Frontal cortex (tissue), 4 donors: Measurements from ENCODE around the gene PRKAR2B. TPM values are rescaled to one million over a fixed set of nuclear protein-coding genes. Genes with fewer than 3 reads are reported as not detected.

Experiments
- DNase-seq, 2 donors: peaks; one replicate each; pipeline ENCODE4 v3.0.0; 2012; ENCODE audit warnings: low spot score in 2 of 2
- FAIRE-seq: peaks from 2 replicates; lab custom pipeline; 2012; peaks lifted over from hg19 to GRCh38; lab: Jason Lieb, UNC
- total RNA-seq: library from RNA; depleted of rRNA; stranded (reverse); fragments of >200 nt; gene quantifications from one replicate; pipeline ENCODE4 v1.2.3, GENCODE V29; 2014
- donor health status: control.
- donor health status: control.
- donor health status: control.

Gene PRKAR2B
- total RNA-seq, 1 donor from 2014 or later, result 282 TPM

DNA sequence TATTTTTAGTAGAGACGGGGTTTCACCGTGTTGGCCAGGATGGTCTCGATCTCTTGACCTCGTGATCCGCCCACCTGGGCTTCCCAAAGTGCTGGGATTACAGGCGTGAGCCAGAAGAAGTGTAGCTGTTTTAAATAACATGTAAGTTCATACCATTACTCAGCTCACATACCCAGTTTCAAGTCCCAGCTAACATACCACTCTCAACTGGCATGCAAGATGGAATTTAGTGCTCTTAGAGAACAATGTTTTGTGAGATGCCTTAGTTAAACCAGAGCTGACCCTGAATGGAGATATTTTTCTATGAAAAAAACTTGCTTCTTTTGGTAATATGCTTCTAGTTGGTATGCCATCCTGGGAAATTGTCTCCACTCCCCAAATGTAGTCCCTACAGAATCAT is 161.6 kb downstream of the PRKAR2B start:
- FAIRE-seq (no peak), DNase-seq (no peak)

DNA sequence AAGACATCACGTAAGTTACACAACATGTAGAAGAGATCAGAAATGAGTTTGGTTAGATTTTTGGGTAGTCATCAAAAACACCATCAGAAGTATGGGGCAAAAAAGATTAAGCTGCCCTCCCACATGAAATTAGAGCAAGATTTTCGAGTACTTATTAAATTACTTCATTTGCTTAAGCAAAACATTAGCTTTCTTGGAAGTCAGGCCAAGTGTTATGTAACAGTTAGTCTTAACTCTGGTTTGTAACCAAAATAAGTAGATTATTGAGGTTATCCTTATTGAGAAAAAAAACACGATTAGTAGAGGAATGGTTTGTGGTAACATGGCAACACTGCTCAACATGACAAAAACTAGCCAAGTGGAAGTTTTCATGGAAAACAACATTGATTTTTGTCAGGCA is 162.2 kb downstream of the PRKAR2B start:
- FAIRE-seq (no peak), DNase-seq (no peak)

DNA sequence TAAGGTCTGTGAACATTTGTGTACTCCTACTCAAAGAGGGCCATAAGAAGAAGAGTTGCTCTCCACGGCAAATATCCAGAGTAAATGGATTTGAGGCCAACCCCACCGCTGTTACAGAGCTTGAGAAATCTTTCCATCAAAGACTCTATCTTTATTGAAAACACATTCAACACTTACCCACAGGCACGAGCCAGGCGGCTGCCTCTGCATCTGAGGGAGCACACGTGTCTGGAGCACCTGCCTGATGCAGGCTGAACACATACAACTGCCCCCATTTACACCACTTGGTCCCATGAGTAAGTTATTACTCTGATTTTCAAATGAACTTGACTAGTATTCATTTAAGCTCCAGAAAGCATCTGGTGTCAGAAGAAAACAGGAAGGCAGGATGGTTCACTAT is 163.0 kb downstream of the PRKAR2B start:
- FAIRE-seq (no peak), DNase-seq (no peak)

DNA sequence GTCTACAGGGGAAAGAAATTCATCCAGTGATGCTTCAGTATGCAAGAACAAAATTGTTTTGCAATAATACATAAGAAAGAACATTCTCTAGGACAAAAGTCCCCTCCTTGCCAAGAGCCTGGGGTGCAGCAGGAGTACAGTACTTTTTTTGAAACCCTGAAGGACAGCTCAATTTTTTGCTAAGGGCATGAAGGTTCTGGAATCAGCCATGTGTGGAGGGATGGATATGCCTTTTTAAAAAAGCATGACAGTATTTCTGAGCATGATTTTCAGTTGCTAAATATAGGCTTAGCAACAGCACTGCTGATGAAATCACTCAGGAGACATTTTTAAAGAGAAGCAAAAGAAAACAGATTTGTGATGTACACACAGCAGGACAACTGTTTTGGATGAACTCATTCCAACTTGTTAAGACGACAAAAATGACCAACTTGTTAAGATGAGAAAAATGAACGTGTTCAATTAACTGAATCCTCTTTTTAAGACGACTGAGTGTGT is 163.6 kb downstream of the PRKAR2B start:
- FAIRE-seq, result no peak
- no peak for DNase-seq

DNA sequence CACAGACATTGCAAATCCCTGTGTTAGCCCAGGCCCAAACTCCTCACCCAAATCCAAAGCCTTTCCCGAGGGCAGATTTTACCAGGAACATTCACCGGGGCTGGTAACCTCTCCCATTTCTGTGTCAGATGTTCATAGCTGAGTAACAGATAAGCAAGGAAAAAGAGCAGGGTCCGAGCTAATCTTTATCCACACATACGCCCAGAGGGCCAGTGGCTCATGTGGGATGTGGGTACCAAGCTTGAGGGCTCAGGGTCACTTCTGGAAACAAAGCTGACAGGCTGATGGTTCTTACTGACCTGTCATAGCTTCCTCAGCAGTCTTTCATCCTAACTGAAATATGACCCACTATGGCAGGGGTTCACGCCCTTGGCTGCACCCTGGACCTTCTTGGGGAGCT is 164.1 kb downstream of the PRKAR2B start:
- FAIRE-seq (no peak), DNase-seq (no peak)

DNA sequence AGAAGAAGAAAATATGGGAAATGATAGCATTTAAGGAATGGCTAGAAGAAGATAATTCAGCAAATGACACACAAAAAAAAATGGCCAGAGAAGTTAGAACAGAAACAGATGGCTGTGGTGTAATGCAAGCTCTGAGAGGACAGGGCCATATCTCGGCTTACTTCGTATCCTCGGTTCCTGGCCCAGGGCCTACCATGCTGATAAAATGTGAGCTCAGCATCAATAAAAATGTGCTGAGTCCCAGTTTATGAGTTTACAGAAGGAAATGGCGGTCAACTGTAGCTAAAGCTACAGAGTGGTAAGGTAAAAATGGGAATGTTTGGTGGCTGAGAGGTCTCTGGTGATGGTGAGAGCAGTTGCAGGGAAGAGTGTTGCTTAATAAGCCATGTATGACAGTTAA is 165.1 kb downstream of the PRKAR2B start:
- DNase-seq (no peak), FAIRE-seq (no peak)

DNA sequence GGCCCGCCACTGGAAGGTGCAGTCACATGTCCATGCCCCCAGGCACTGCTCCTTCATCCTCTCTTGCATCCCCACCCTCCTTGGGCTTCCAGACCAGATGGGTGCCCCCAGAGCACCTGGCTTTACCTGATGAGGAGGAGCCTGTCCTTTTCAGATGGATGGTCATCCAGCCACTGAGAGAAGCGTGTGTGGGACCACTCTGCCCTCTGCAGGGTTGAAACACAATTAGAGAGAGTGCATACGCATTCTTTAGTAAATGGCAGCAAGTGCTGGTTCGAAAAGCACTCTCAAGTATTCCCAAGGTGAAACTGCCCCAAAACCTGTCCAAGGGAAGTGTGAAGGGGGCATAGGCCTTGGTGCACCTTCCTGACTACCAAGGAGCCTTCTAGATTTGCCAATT is 165.9 kb downstream of the PRKAR2B start:
- FAIRE-seq, result no peak

More for the DNA sequence above, 165.9 kb downstream of the PRKAR2B start:
- no peak for DNase-seq

Other genes with a start within 250 kb of the PRKAR2B start
- 1.6 TPM for gene PIK3CG, start 179.4 kb upstream of the PRKAR2B start, total RNA-seq
- gene HBP1, start 124.3 kb downstream of the PRKAR2B start, total RNA-seq, result 55.0 TPM